HCT116 (cell line): ENCODE data around the gene NAP1L1. TPM values are rescaled to one million over a fixed set of nuclear protein-coding genes. Genes with fewer than 3 reads are reported as not detected.

Source experiments
- ATAC-seq: fragments of 200-7000 bp; cut with Tn5 transposase; 2 replicates; pipeline ENCODE4 v1.9.1; 2020; ENCODE audit warnings: mild to moderate bottlenecking, moderate library complexity
- BruUV-seq: library from RNA; stranded (reverse); fragments of 400-500 nt; replicated peaks from 2 replicates; lab custom pipeline; 2021; lab: Mats Ljungman, UMichigan
- CTCF ChIA-PET: fragments of 300-600 bp; sonication (Branson Sonifier 250); formaldehyde crosslinking; loops from one replicate; lab custom pipeline; 2021; ENCODE audit warnings: antibody characterized with exemption; lab: Charles Lee
- POLR2A ChIA-PET: fragments of 300-600, 350-600 bp; sonication (Branson Sonifier 250); formaldehyde crosslinking; loops from one replicate; lab custom pipeline; 2021; ENCODE audit warnings: antibody characterized with exemption; lab: Charles Lee
- RAD21 ChIA-PET, 2 experiments: fragments of 300-600 bp; sonication (Branson Sonifier 250); formaldehyde crosslinking; loops; one replicate each; lab custom pipeline; 2023; ENCODE audit warnings: low total read pairs in 2 of 2; ENCODE audit not compliant: uncharacterized antibody in 2 of 2, unreplicated experiment in 2 of 2, low non-redundant PET in 1 of 2; lab: Charles Lee
- DNase-seq: peaks from one replicate; pipeline ENCODE4 v3.0.0-alpha.2; 2010; ENCODE audit warnings: low read depth, low spot score
- H2AFZ ChIP-seq: fragments of 200-600 bp; shearing (Covaris generic), sonication (generic); 2 replicates; pipeline ENCODE4 v1.6.1; 2017; ENCODE audit warnings: low read depth, mixed run types, mixed read lengths, antibody characterized with exemption, low read length; ENCODE audit not compliant: poor library complexity, severe bottlenecking
- H3K27ac ChIP-seq: 2 replicates; pipeline ENCODE4 v1.5.1; 2012; ENCODE audit warnings: low read depth, low read length
- H3K27me3 ChIP-seq: fragments of 200-600 bp; sonication (generic); 2 replicates; pipeline ENCODE4 v1.6.1; 2016; ENCODE audit warnings: mixed run types, low read length, mixed read lengths; ENCODE audit not compliant: insufficient read depth
- H3K36me3 ChIP-seq, 2 experiments: fragments of 200-500 bp in 1 of 2; fragments of 200-600 bp in 1 of 2; sonication (Bioruptor generic) in 1 of 2; sonication (generic) in 1 of 2; 2 replicates each; pipeline versions ENCODE4 v1.5.1 to v1.6.1; 2014 to 2016; ENCODE audit warnings: low read length in 2 of 2, inconsistent platforms in 1 of 2, mixed read lengths in 1 of 2, mixed run types in 1 of 2; ENCODE audit not compliant: insufficient read depth in 2 of 2, control insufficient read depth in 1 of 2
- H3K4me1 ChIP-seq, 2 experiments: fragments of 200-600 bp in 1 of 2; sonication (generic) in 1 of 2; 2 replicates each; pipeline versions ENCODE4 v1.5.1 to v1.6.1; 2012 to 2017; ENCODE audit warnings: low read length in 2 of 2, inconsistent platforms in 1 of 2, mild to moderate bottlenecking in 1 of 2, mixed read lengths in 1 of 2, mixed run types in 1 of 2, moderate library complexity in 1 of 2; ENCODE audit not compliant: insufficient read depth in 2 of 2, control insufficient read depth in 1 of 2
- H3K4me2 ChIP-seq: fragments of 200-600 bp; sonication (generic); 2 replicates; pipeline ENCODE4 v1.6.1; 2017; ENCODE audit warnings: mixed run types, low read length, mixed read lengths
- H3K4me3 ChIP-seq, 2 experiments: fragments of 200-600 bp in 1 of 2; sonication (generic) in 1 of 2; replicated peaks in 1 of 2; 2 replicates each; pipeline ENCODE4 v1.5.1; 2011 to 2016; ENCODE audit warnings: low read length in 2 of 2, control low read depth in 1 of 2, low read depth in 1 of 2, mild to moderate bottlenecking in 1 of 2, mixed read lengths in 1 of 2, mixed run types in 1 of 2
- H3K79me2 ChIP-seq: fragments of 200-600 bp; sonication (generic); 2 replicates; pipeline ENCODE4 v1.6.1; 2017; ENCODE audit warnings: mild to moderate bottlenecking, mixed run types, low read length, moderate library complexity, mixed read lengths; ENCODE audit not compliant: insufficient read depth
- H3K9ac ChIP-seq: fragments of 200-600 bp; sonication (generic); 2 replicates; pipeline ENCODE4 v1.6.1; 2016; ENCODE audit warnings: low read length, mixed read lengths
- H3K9me2 ChIP-seq: fragments of 200-600 bp; sonication (generic), shearing (Covaris generic); 2 replicates; pipeline ENCODE4 v1.6.1; 2017; ENCODE audit warnings: mixed run types, mild to moderate bottlenecking, moderate library complexity; ENCODE audit not compliant: insufficient read depth
- H3K9me3 ChIP-seq, 2 experiments: fragments of 200-500 bp in 1 of 2; fragments of 200-600 bp in 1 of 2; sonication (Bioruptor generic) in 1 of 2; sonication (generic) in 1 of 2; 2 replicates each; pipeline ENCODE4 v1.6.1; 2014 to 2017; ENCODE audit warnings: low read length in 2 of 2, mixed read lengths in 2 of 2, inconsistent platforms in 1 of 2, low read depth in 1 of 2, mild to moderate bottlenecking in 1 of 2, mixed run types in 1 of 2, moderate library complexity in 1 of 2; ENCODE audit not compliant: control insufficient read depth in 1 of 2, insufficient read depth in 1 of 2
- H4K20me1 ChIP-seq: fragments of 200-600 bp; sonication (generic), shearing (Covaris generic); 2 replicates; pipeline ENCODE4 v1.6.1; 2017; ENCODE audit warnings: mixed run types, mild to moderate bottlenecking, moderate library complexity; ENCODE audit not compliant: insufficient read depth
- ATF3 ChIP-seq: IDR thresholded peaks from 2 replicates; pipeline ENCODE4 v1.6.1; 2012
- CBX3 ChIP-seq: IDR thresholded peaks from 2 replicates; pipeline ENCODE4 v1.6.1; 2012; ENCODE audit warnings: low read depth
- CEBPB ChIP-seq: IDR thresholded peaks from 2 replicates; pipeline ENCODE4 v1.6.1; 2012; ENCODE audit warnings: low read depth
- ELF1 ChIP-seq: IDR thresholded peaks from 2 replicates; pipeline ENCODE4 v1.6.1; 2012; ENCODE audit warnings: low read depth, borderline replicate concordance
- EZH2phosphoT487 ChIP-seq: fragments of 200-600 bp; IDR thresholded peaks from 2 replicates; pipeline ENCODE4 v1.6.1; 2018; ENCODE audit warnings: antibody characterized with exemption, borderline replicate concordance
- FOSL1 ChIP-seq: IDR thresholded peaks from 2 replicates; pipeline ENCODE4 v1.6.1; 2012; ENCODE audit warnings: low read depth
- JUND ChIP-seq: IDR thresholded peaks from 2 replicates; pipeline ENCODE4 v1.6.1; 2012
- POLR2A ChIP-seq: IDR thresholded peaks from 2 replicates; pipeline ENCODE4 v1.7.0; 2011; ENCODE audit warnings: borderline replicate concordance; ENCODE audit not compliant: insufficient read depth, insufficient read length; ENCODE audit errors: extremely low read depth
- POLR2AphosphoS5 ChIP-seq: IDR thresholded peaks from 2 replicates; pipeline ENCODE4 v1.6.1; 2011; ENCODE audit warnings: mild to moderate bottlenecking, low read depth, low read length, moderate library complexity
- RAD21 ChIP-seq: IDR thresholded peaks from 2 replicates; pipeline ENCODE4 v1.6.1; 2012; ENCODE audit warnings: low read depth, mild to moderate bottlenecking
- SIN3A ChIP-seq: IDR thresholded peaks from 2 replicates; pipeline ENCODE4 v1.6.1; 2012; ENCODE audit warnings: low read depth
- SP1 ChIP-seq: IDR thresholded peaks from 2 replicates; pipeline ENCODE4 v1.6.1; 2012; ENCODE audit warnings: low read depth
- SRF ChIP-seq: IDR thresholded peaks from 2 replicates; pipeline ENCODE4 v1.6.1; 2012; ENCODE audit warnings: low read depth
- YY1 ChIP-seq: IDR thresholded peaks from 2 replicates; pipeline ENCODE4 v1.6.1; 2011; ENCODE audit warnings: low read length, low read depth, moderate library complexity, mild to moderate bottlenecking; ENCODE audit not compliant: insufficient replicate concordance; ENCODE audit errors: extremely low read depth
- ZFX ChIP-seq: fragments of 450-650 bp; IDR thresholded peaks from 2 replicates; pipeline ENCODE4 v1.6.1; 2017
- ZNF274 ChIP-seq: fragments of 200-500 bp; sonication (Bioruptor generic); IDR thresholded peaks from 2 replicates; pipeline ENCODE4 v1.6.1; 2014; ENCODE audit warnings: mild to moderate bottlenecking, low read depth, low read length, inconsistent platforms
- intact Hi-C: fragments of 100-400 bp; cut with micrococcal nuclease; formaldehyde crosslinking; loops from 2 replicates; pipeline ENCODE4 v1.10.0; 2022
- total RNA-seq: library from RNA; stranded (reverse); gene quantifications from one replicate; pipeline ENCODE4 v1.2.1, GENCODE V29; 2021; ENCODE audit not compliant: unreplicated experiment
- TF ChIP-seq, protein P1 (sequence below), 3 experiments: fragments of 200-600 bp in 1 of 3; sonication (generic) in 1 of 3; IDR thresholded peaks in 2 of 3; conservative IDR thresholded peaks in 1 of 3; 2 replicates each; pipeline ENCODE4 v1.5.1; 2012 to 2017; ENCODE audit warnings: low read depth in 2 of 3, low read length in 2 of 3, antibody characterized with exemption in 1 of 3, borderline replicate concordance in 1 of 3, control low read depth in 1 of 3, mild to moderate bottlenecking in 1 of 3, mixed read lengths in 1 of 3, mixed run types in 1 of 3, moderate library complexity in 1 of 3; ENCODE audit not compliant: insufficient read depth in 1 of 3
- TF ChIP-seq, protein P2 (sequence below): IDR thresholded peaks from 2 replicates; pipeline ENCODE4 v1.6.1; 2011; ENCODE audit warnings: mild to moderate bottlenecking, low read length, moderate library complexity; ENCODE audit not compliant: insufficient replicate concordance; ENCODE audit errors: extremely low read depth
- TF ChIP-seq, protein P3 (sequence below): IDR thresholded peaks from 2 replicates; pipeline ENCODE4 v1.6.1; 2012

The NAP1L1 gene
- total RNA-seq, 1 experiment from 2014 or later, result 531 TPM

DNA sequence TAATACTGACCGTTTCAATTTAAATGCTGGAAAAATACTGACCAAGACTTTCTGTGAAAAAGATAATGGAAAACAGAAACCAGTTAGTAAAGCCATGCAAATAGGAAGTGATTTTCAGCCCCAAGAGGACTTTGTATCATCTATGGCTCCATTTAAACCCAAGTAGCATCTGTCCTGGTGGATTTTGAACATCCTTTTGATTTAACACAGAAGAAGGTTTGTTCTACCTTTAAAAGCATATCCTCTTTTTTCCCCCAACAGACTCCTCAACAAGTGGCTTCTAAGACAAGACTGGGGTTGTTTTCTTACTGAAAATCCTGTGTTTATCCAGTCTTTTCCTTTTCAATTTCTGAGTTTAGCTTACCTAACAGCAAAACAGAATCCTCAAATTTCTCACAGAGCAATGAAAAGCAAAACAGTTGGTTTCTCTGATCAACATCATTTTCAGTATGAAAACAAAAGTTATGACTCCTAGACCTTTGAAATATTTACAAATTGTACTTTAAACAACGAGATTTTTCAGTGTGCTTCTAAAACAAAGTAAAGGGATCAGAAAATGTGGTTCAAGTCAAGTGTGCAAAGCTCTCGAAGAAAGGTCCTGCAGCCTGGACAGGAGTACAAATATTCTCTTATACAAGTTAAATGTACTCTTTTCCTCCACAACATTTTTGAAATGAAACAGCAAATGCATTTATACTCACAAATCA, 55.8 kb downstream of the NAP1L1 start (continued):
- peak; percentile 48; the same call in 1 of the 2 replicates for TF ChIP-seq POLR2AphosphoS5
- no peak for TF ChIP-seq ATF3
- TF ChIP-seq ZFX, result no peak
- no peak for TF ChIP-seq ELF1

DNA sequence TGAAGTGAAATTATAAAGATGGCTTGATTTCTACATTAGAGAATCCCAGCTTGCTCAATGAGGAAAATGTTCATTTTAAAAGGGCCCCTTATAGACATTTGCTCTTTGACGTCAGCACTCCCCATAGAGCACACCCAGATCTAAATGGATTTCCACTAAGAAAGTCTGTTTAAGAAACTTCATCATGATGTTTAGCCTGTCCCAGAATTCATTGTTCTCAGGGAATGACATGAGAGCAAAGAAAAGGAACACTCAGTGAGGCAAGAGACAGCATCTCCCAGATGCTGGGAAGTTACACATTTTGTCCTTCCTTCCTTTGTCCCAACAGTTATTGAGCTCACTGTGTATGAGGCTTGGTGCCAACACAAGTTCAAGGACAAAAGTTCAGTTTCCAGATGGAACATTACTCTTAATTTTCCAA, 57.8 kb downstream of the NAP1L1 start:
- peaks cover 4 to 20% of the 10 kb centered on the region in 2 experiments; a peak in 3 of 4 replicates for H3K36me3 ChIP-seq
- DNase-seq (no peak), ATAC-seq (peak; percentile 6; the same call in 1 of the 2 replicates)
- H3K79me2 ChIP-seq, result peaks cover 31% of the 10 kb centered on the region
- RAD21 ChIA-PET, result interaction anchor here in 1 of 2 experiments (0.7 kb wide), 1 partner anchor 58 kb away, joined by 3 read pairs; no protein-coding TSS in a partner anchor
- TF ChIP-seq, protein P1, sequence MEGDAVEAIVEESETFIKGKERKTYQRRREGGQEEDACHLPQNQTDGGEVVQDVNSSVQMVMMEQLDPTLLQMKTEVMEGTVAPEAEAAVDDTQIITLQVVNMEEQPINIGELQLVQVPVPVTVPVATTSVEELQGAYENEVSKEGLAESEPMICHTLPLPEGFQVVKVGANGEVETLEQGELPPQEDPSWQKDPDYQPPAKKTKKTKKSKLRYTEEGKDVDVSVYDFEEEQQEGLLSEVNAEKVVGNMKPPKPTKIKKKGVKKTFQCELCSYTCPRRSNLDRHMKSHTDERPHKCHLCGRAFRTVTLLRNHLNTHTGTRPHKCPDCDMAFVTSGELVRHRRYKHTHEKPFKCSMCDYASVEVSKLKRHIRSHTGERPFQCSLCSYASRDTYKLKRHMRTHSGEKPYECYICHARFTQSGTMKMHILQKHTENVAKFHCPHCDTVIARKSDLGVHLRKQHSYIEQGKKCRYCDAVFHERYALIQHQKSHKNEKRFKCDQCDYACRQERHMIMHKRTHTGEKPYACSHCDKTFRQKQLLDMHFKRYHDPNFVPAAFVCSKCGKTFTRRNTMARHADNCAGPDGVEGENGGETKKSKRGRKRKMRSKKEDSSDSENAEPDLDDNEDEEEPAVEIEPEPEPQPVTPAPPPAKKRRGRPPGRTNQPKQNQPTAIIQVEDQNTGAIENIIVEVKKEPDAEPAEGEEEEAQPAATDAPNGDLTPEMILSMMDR (IDR thresholded peaks at IDR 0.05 in 2 of 3, conservative IDR thresholded peaks at IDR 0.05 in 1 of 3; ENCODE audit: borderline replicate concordance in 1 of 3, insufficient read depth in 1 of 3, low read depth in 2 of 3, low read length in 2 of 3), result no peak
- TF ChIP-seq ZNF274 (no peak), SP1 (peak; percentile 62), CBX3 (peak; percentile 82), POLR2AphosphoS5 (peak; percentile 98), YY1 (peak; percentile 22), ATF3 (no peak), FOSL1 (no peak), ELF1 (no peak), EZH2phosphoT487 (no peak), RAD21 (peak; percentile 30), SRF (no peak; the same call in 1 of the 2 replicates), POLR2A (peak; percentile 98), CEBPB (0 out of 2 replicates have a peak, but pooled peaks have one; percentile 66), SIN3A (peak; percentile 4; the same call in 1 of the 2 replicates), JUND (peak; percentile 78)
- TF ChIP-seq, protein P2, sequence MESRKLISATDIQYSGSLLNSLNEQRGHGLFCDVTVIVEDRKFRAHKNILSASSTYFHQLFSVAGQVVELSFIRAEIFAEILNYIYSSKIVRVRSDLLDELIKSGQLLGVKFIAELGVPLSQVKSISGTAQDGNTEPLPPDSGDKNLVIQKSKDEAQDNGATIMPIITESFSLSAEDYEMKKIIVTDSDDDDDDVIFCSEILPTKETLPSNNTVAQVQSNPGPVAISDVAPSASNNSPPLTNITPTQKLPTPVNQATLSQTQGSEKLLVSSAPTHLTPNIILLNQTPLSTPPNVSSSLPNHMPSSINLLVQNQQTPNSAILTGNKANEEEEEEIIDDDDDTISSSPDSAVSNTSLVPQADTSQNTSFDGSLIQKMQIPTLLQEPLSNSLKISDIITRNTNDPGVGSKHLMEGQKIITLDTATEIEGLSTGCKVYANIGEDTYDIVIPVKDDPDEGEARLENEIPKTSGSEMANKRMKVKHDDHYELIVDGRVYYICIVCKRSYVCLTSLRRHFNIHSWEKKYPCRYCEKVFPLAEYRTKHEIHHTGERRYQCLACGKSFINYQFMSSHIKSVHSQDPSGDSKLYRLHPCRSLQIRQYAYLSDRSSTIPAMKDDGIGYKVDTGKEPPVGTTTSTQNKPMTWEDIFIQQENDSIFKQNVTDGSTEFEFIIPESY, result peak; percentile 57
- TF ChIP-seq, protein P3, sequence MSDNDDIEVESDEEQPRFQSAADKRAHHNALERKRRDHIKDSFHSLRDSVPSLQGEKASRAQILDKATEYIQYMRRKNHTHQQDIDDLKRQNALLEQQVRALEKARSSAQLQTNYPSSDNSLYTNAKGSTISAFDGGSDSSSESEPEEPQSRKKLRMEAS, result peak; percentile 46; the same call in 1 of the 2 replicates
- CTCF ChIA-PET, result no interaction called here
- no peaks in the 10 kb centered on the region for H4K20me1 ChIP-seq
- intact Hi-C loops, result loop anchor here (2.0 to 10.0 kb wide), 7 partner anchors 202 to 692 kb away; partner anchors contain the start of genes CAPS2 and GLIPR1L1
- peaks cover 23 to 72% of the 10 kb centered on the region in 2 experiments for H3K4me1 ChIP-seq
- H3K27me3 ChIP-seq, result no peaks in the 10 kb centered on the region
- no peaks in the 10 kb centered on the region for H3K9me2 ChIP-seq
- no peak overlapping the region for H3K4me3 ChIP-seq
- H2AFZ ChIP-seq, result no peak overlapping the region
- H3K9ac ChIP-seq, result peak overlapping the region; percentile 39
- BruUV-seq, result no TSS peak
- peak overlapping the region; percentile 88 for H3K27ac ChIP-seq
- POLR2A ChIA-PET, result interaction anchor here (0.9 to 5.4 kb wide), 5 partner anchors 46 to 164 kb away, joined by 3 to 23 read pairs (median 6); no protein-coding TSS in a partner anchor
- H3K4me2 ChIP-seq, result 0 out of 2 replicates have a peak overlapping the region, but pooled peaks have one; percentile 14
- no peaks in the 10 kb centered on the region for H3K9me3 ChIP-seq
